HepG2 (cell line): ENCODE measurements around the gene NRL. TPM values are rescaled to one million over a fixed set of nuclear protein-coding genes. Genes with fewer than 3 reads are reported as not detected.

Source experiments
- CHD2 ChIP-seq: IDR thresholded peaks from 2 replicates; pipeline ENCODE4 v1.6.1; 2011; ENCODE audit warnings: low read depth, low read length, improper control_type of control experiment
- DMAP1 ChIP-seq: IDR thresholded peaks from 2 replicates; pipeline ENCODE4 v1.6.1; 2016
- E2F2 ChIP-seq: sonication (generic); formaldehyde crosslinking; IDR thresholded peaks from 2 replicates; pipeline ENCODE4 v1.4.0; 2020; ENCODE audit warnings: missing genetic modification reagents, borderline replicate concordance
- KAT2B ChIP-seq: fragments of 150-350 bp; IDR thresholded peaks from 2 replicates; pipeline ENCODE4 v1.6.1; 2014; ENCODE audit warnings: low read depth, low read length, borderline replicate concordance
- MEF2D ChIP-seq: sonication (generic); formaldehyde crosslinking; IDR thresholded peaks from 2 replicates; pipeline ENCODE4 v1.5.1; 2020; ENCODE audit warnings: mild to moderate bottlenecking, missing genetic modification reagents
- PHB2 ChIP-seq: fragments of 450-650 bp; IDR thresholded peaks from 2 replicates; pipeline ENCODE4 v1.6.1; 2018; ENCODE audit not compliant: partially characterized antibody
- POLR2AphosphoS2 ChIP-seq: IDR thresholded peaks from 2 replicates; pipeline ENCODE4 v1.6.1; 2011; ENCODE audit warnings: low read depth, low read length, improper control_type of control experiment
- RXRA ChIP-seq: sonication (generic); formaldehyde crosslinking; IDR thresholded peaks from 2 replicates; pipeline ENCODE4 v1.5.1; 2020; ENCODE audit warnings: missing genetic modification reagents
- SRY ChIP-seq: sonication (generic); formaldehyde crosslinking; IDR thresholded peaks from 2 replicates; pipeline ENCODE4 v1.8.0; 2022; ENCODE audit warnings: mild to moderate bottlenecking, missing genetic modification reagents
- ZFP1 ChIP-seq: IDR thresholded peaks from 2 replicates; pipeline ENCODE4 v1.6.1; 2016
- ZFP36 ChIP-seq: fragments of 150-350 bp; IDR thresholded peaks from 2 replicates; pipeline ENCODE4 v1.6.1; 2018; ENCODE audit warnings: borderline replicate concordance, low read length, low read depth; ENCODE audit not compliant: partially characterized antibody
- ZNF207 ChIP-seq: fragments of 450-650 bp; IDR thresholded peaks from 2 replicates; pipeline ENCODE4 v1.6.1; 2016; ENCODE audit warnings: antibody characterized with exemption, borderline replicate concordance
- ZNF354B ChIP-seq: sonication (generic); formaldehyde crosslinking; IDR thresholded peaks from 2 replicates; pipeline ENCODE4 v1.8.0; 2022; ENCODE audit warnings: mild to moderate bottlenecking, missing genetic modification reagents
- ZNF746 ChIP-seq: sonication (generic); formaldehyde crosslinking; IDR thresholded peaks from 2 replicates; pipeline ENCODE4 v1.8.0; 2022; ENCODE audit warnings: mild to moderate bottlenecking, missing genetic modification reagents
- ZNF891 ChIP-seq: sonication (generic); formaldehyde crosslinking; IDR thresholded peaks from 2 replicates; pipeline ENCODE4 v1.5.0; 2020; ENCODE audit warnings: mild to moderate bottlenecking, missing genetic modification reagents
- polyA plus RNA-seq, 8 experiments: library from polyadenylated mRNA; depleted of rRNA in 3 of 8; stranded (reverse) in 7 of 8; unstranded in 1 of 8; fragments of >200 nt; fragmentation: Illumina TruSeq in 4 of 8; extraction: Trizol in 4 of 8; gene quantifications; 2 replicates each; pipeline versions ENCODE4 v1.2.1 to v1.2.3, GENCODE V29; 2011 to 2016; ENCODE audit warnings: low read depth in 4 of 8, missing spikeins in 1 of 8, mixed read lengths in 1 of 8; ENCODE audit not compliant: insufficient read depth in 1 of 8
- total RNA-seq, 5 experiments: library from RNA; depleted of rRNA; stranded (reverse); fragments of >200 nt; fragmentation: Illumina TruSeq; extraction: Trizol; gene quantifications; 2 replicates each; pipeline ENCODE4 v1.2.3, GENCODE V29; 2016; ENCODE audit warnings: low read depth in 1 of 5
- TF ChIP-seq, protein P1 (sequence below): sonication (generic); formaldehyde crosslinking; IDR thresholded peaks from 2 replicates; pipeline ENCODE4 v1.9.0; 2021; ENCODE audit warnings: missing genetic modification reagents, borderline replicate concordance
- TF ChIP-seq, protein P2 (sequence below), 2 experiments: sonication (generic) in 1 of 2; formaldehyde crosslinking in 1 of 2; IDR thresholded peaks; 2 replicates each; pipeline versions ENCODE4 v1.5.1 to v1.6.1; 2011 to 2020; ENCODE audit warnings: borderline replicate concordance in 1 of 2, low read depth in 1 of 2, low read length in 1 of 2, mild to moderate bottlenecking in 1 of 2, missing genetic modification reagents in 1 of 2, moderate library complexity in 1 of 2
- TF ChIP-seq, protein P3 (sequence below): sonication (generic); formaldehyde crosslinking; IDR thresholded peaks from 2 replicates; pipeline ENCODE4 v1.5.1; 2020; ENCODE audit warnings: missing genetic modification reagents, mild to moderate bottlenecking, borderline replicate concordance
- TF ChIP-seq, protein P4 (sequence below): sonication (generic); formaldehyde crosslinking; IDR thresholded peaks from 2 replicates; pipeline ENCODE4 v1.5.1; 2020; ENCODE audit warnings: missing genetic modification reagents, mild to moderate bottlenecking, borderline replicate concordance

NRL gene
- total and polyA plus RNA-seq, 2 of the 13 experiments (the other 11 are each of a cell fraction or from before 2014, with no cell fraction given): 2.5 to 4.7 TPM

GRCh38 chr14:24067133-24068082 is 47.3 kb downstream of the NRL start (continued):
- TF ChIP-seq, protein P1, sequence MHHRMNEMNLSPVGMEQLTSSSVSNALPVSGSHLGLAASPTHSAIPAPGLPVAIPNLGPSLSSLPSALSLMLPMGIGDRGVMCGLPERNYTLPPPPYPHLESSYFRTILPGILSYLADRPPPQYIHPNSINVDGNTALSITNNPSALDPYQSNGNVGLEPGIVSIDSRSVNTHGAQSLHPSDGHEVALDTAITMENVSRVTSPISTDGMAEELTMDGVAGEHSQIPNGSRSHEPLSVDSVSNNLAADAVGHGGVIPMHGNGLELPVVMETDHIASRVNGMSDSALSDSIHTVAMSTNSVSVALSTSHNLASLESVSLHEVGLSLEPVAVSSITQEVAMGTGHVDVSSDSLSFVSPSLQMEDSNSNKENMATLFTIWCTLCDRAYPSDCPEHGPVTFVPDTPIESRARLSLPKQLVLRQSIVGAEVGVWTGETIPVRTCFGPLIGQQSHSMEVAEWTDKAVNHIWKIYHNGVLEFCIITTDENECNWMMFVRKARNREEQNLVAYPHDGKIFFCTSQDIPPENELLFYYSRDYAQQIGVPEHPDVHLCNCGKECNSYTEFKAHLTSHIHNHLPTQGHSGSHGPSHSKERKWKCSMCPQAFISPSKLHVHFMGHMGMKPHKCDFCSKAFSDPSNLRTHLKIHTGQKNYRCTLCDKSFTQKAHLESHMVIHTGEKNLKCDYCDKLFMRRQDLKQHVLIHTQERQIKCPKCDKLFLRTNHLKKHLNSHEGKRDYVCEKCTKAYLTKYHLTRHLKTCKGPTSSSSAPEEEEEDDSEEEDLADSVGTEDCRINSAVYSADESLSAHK: no peak
- TF ChIP-seq, protein P2, sequence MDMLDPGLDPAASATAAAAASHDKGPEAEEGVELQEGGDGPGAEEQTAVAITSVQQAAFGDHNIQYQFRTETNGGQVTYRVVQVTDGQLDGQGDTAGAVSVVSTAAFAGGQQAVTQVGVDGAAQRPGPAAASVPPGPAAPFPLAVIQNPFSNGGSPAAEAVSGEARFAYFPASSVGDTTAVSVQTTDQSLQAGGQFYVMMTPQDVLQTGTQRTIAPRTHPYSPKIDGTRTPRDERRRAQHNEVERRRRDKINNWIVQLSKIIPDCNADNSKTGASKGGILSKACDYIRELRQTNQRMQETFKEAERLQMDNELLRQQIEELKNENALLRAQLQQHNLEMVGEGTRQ (IDR thresholded peaks at IDR 0.05; ENCODE audit: low read depth, low read length): no peak
- TF ChIP-seq, protein P2 (CRISPR knock-in tag; IDR thresholded peaks at IDR 0.05; ENCODE audit: borderline replicate concordance): no peak
- TF ChIP-seq, protein P3, sequence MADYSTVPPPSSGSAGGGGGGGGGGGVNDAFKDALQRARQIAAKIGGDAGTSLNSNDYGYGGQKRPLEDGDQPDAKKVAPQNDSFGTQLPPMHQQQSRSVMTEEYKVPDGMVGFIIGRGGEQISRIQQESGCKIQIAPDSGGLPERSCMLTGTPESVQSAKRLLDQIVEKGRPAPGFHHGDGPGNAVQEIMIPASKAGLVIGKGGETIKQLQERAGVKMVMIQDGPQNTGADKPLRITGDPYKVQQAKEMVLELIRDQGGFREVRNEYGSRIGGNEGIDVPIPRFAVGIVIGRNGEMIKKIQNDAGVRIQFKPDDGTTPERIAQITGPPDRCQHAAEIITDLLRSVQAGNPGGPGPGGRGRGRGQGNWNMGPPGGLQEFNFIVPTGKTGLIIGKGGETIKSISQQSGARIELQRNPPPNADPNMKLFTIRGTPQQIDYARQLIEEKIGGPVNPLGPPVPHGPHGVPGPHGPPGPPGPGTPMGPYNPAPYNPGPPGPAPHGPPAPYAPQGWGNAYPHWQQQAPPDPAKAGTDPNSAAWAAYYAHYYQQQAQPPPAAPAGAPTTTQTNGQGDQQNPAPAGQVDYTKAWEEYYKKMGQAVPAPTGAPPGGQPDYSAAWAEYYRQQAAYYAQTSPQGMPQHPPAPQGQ (CRISPR knock-in tag): 0 out of 2 replicates have a peak, but pooled peaks have one; percentile 35
- no peak for TF ChIP-seq ZFP36
- TF ChIP-seq RXRA (CRISPR knock-in tag): no peak
- no peak for TF ChIP-seq PHB2
- TF ChIP-seq ZNF207: no peak
- TF ChIP-seq DMAP1 (CRISPR knock-in tag): no peak
- no peak for TF ChIP-seq ZNF354B (CRISPR knock-in tag)
- no peak for TF ChIP-seq KAT2B
- no peak for TF ChIP-seq MEF2D
- TF ChIP-seq, protein P4, sequence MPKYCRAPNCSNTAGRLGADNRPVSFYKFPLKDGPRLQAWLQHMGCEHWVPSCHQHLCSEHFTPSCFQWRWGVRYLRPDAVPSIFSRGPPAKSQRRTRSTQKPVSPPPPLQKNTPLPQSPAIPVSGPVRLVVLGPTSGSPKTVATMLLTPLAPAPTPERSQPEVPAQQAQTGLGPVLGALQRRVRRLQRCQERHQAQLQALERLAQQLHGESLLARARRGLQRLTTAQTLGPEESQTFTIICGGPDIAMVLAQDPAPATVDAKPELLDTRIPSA: no peak
- 0 out of 2 replicates have a peak, but pooled peaks have one; percentile 37 for TF ChIP-seq ZFP1 (CRISPR knock-in tag)
- no peak for TF ChIP-seq SRY
- TF ChIP-seq POLR2AphosphoS2: no peak
- TF ChIP-seq ZNF891 (CRISPR knock-in tag): 0 out of 2 replicates have a peak, but pooled peaks have one; percentile 53
- no peak for TF ChIP-seq E2F2 (CRISPR knock-in tag)
- no peak for TF ChIP-seq CHD2
- peak; percentile 72; the same call in 1 of the 2 replicates for TF ChIP-seq ZNF746 (CRISPR knock-in tag)
